Skin epidermis (tissue), 12 donors: ENCODE measurements around the gene PTGIR.
"Not testable (repeated sequence)": the region's sequence is repeated elsewhere in the genome, so short reads cannot be mapped to it uniquely, and the experiment has no call there.

Source experiments
- H3K27ac ChIP-seq, 21 experiments: fragments of 200-600 bp; sonication (generic) in 11 of 21; one replicate each; pipeline ENCODE4 v1.5.0; 2020; ENCODE audit warnings: mild to moderate bottlenecking in 3 of 21, inconsistent platforms in 2 of 21, moderate library complexity in 2 of 21
- H3K4me3 ChIP-seq, 7 experiments: fragments of 200-600 bp; sonication (generic) in 2 of 7; one replicate each; pipeline ENCODE4 v1.5.0; 2020; ENCODE audit warnings: inconsistent platforms in 2 of 7, mild to moderate bottlenecking in 2 of 7, moderate library complexity in 1 of 7

PTGIR gene

GRCh38 chr19:46640656-46641055 is 15.8 kb upstream of the PTGIR start:
- Histone ChIP-seq H3K27ac (no peak overlapping the region), H3K4me3 (no peak overlapping the region)

GRCh38 chr19:46639358-46640182 is 14.7 kb upstream of the PTGIR start:
- H3K4me3 ChIP-seq, result peak overlapping the region; percentile 16 to 36 (median 31)
- H3K27ac ChIP-seq, result peak overlapping the region in 16 of 21 experiments; percentile 18 to 74 (median 56)

GRCh38 chr19:46637224-46637623 is 12.3 kb upstream of the PTGIR start:
- no peak overlapping the region for H3K4me3 ChIP-seq

GRCh38 chr19:46635920-46636761 is 11.3 kb upstream of the PTGIR start, which contains the start of gene GNG8:
TSS of gene GNG8 (minus strand) at chr19:46636202. CDS start at chr19:46634682, 1,520 bp downstream.
- no peak within 1 kb of the TSS for H3K4me3 ChIP-seq
- peak within 1 kb of the TSS in 1 of 21 experiments; percentile 12 for H3K27ac ChIP-seq

More at GRCh38 chr19:46637224-46637623, 12.3 kb upstream of the PTGIR start:
- no peak overlapping the region for H3K27ac ChIP-seq

- peak overlapping the region in 3 of 7 experiments; percentile 7 to 30 (median 30) for H3K4me3 ChIP-seq
- H3K27ac ChIP-seq, result no peak overlapping the region
These were observed 9.8 kb upstream of the PTGIR start for GRCh38 chr19:46634656-46635218.

- peak overlapping the region in 6 of 7 experiments; percentile 14 to 30 (median 19) for H3K4me3 ChIP-seq
- no peak overlapping the region for H3K27ac ChIP-seq
These were observed 9.3 kb upstream of the PTGIR start for GRCh38 chr19:46634045-46634655.

- no peak overlapping the region for H3K4me3 ChIP-seq
These were observed 8.2 kb upstream of the PTGIR start for GRCh38 chr19:46633130-46633529.

GRCh38 chr19:46631481-46631880 is 6.6 kb upstream of the PTGIR start:
- no peak overlapping the region for H3K4me3 ChIP-seq
- H3K27ac ChIP-seq, result peak overlapping the region in 1 of 21 experiments; percentile 6

More at GRCh38 chr19:46633130-46633529, 8.2 kb upstream of the PTGIR start:
- no peak overlapping the region for H3K27ac ChIP-seq

- H3K27ac ChIP-seq, result peak overlapping the region in 1 of 21 experiments; percentile 17
- no peak overlapping the region for H3K4me3 ChIP-seq
These were observed 5.8 kb upstream of the PTGIR start for GRCh38 chr19:46630586-46631205.

GRCh38 chr19:46629546-46630025 is 4.7 kb upstream of the PTGIR start:
- no peak overlapping the region for H3K27ac ChIP-seq
- no peak overlapping the region for H3K4me3 ChIP-seq

GRCh38 chr19:46628970-46629369 is 4.1 kb upstream of the PTGIR start:
- not testable (repeated sequence) for H3K4me3 ChIP-seq, H3K27ac ChIP-seq

GRCh38 chr19:46626446-46626845 is 1.6 kb upstream of the PTGIR start:
- H3K4me3 ChIP-seq, result no peak overlapping the region
- peak overlapping the region in 15 of 21 experiments; percentile 0 to 87 (median 73) for H3K27ac ChIP-seq

- H3K27ac ChIP-seq, result peak overlapping the region in 20 of 21 experiments; percentile 0 to 87 (median 72)
- no peak overlapping the region for H3K4me3 ChIP-seq
These were observed 842 bp upstream of the PTGIR start for GRCh38 chr19:46625731-46626130.

GRCh38 chr19:46623915-46624502 is 880 bp downstream of the PTGIR start:
- H3K4me3 ChIP-seq, result peak overlapping the region in 5 of 7 experiments; percentile 0 to 37 (median 17)
- peak overlapping the region in 16 of 21 experiments; percentile 25 to 87 (median 74) for H3K27ac ChIP-seq

- H3K27ac ChIP-seq, result peak overlapping the region in 9 of 21 experiments; percentile 2 to 68 (median 46)
- peak overlapping the region in 3 of 7 experiments; percentile 5 to 18 (median 13) for H3K4me3 ChIP-seq
These were observed 2.8 kb downstream of the PTGIR start for GRCh38 chr19:46622118-46622446.

GRCh38 chr19:46621191-46622117 is 3.4 kb downstream of the PTGIR start:
- Histone ChIP-seq H3K27ac (peak overlapping the region in 17 of 21 experiments; percentile 2 to 68 (median 28)), H3K4me3 (peak overlapping the region in 2 of 7 experiments; percentile 13 to 18)

- H3K4me3 ChIP-seq, result peak overlapping the region in 1 of 7 experiments; percentile 18
- peak overlapping the region in 11 of 21 experiments; percentile 16 to 60 (median 30) for H3K27ac ChIP-seq
These were observed 4.2 kb downstream of the PTGIR start for GRCh38 chr19:46620716-46621115.
